Measurements from ENCODE around the gene ERC2.

Gene ERC2

DNA sequence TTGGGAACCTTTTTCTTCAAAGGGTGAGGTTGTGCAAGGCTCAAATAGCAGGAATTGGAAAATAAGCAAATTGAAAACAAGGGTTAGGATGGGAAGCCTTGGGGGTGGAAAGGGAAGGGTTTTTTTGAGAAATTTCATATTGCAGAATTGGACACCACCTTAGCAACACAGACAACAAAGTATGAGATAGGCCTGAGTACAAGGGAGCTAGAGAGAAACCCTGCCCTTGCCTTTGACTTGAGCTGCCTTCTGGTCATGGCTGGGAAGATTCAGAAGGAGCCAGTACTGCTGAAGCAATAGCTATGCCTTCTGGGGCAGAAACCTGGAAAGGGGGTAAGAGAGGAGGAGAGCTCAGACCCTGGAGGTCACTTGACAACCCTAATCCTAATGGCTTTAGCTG lies 445.6 kb downstream of the ERC2 start:
- ChIA-PET POLR2A (no interaction called here), CTCF (no interaction called here)
- Histone ChIP-seq H3K27ac (ENCODE audit: extremely low read depth, low read depth, low read length) (no peak overlapping the region), H3K36me3 (ENCODE audit: control insufficient read depth in 2 of 2, insufficient read depth in 1 of 2, low read length in 2 of 2) (no peaks in the 10 kb centered on the region), H3K4me3 (ENCODE audit: low read depth, low read length) (no peak overlapping the region), H3K4me1 (ENCODE audit: control insufficient read depth, insufficient read depth, low read length) (no peaks in the 10 kb centered on the region), H3K9me3 (ENCODE audit: control insufficient read depth, insufficient read depth, low read depth, low read length) (no peaks in the 10 kb centered on the region)
- no peak for TF ChIP-seq ZNF677 (tag by site-specific recombination; IDR thresholded peaks at IDR 0.05)
- TF ChIP-seq ZNF768 (tag by site-specific recombination; IDR thresholded peaks at IDR 0.05) = no peak
- no peak for TF ChIP-seq FEZF1 (tag by site-specific recombination; IDR thresholded peaks at IDR 0.05)
- no peak for TF ChIP-seq ZNF10 (tag by site-specific recombination; IDR thresholded peaks at IDR 0.05)
- TF ChIP-seq GLI2 (tag by site-specific recombination; IDR thresholded peaks at IDR 0.05; ENCODE audit: borderline replicate concordance, low read depth) = no peak
- TF ChIP-seq, protein P1, sequence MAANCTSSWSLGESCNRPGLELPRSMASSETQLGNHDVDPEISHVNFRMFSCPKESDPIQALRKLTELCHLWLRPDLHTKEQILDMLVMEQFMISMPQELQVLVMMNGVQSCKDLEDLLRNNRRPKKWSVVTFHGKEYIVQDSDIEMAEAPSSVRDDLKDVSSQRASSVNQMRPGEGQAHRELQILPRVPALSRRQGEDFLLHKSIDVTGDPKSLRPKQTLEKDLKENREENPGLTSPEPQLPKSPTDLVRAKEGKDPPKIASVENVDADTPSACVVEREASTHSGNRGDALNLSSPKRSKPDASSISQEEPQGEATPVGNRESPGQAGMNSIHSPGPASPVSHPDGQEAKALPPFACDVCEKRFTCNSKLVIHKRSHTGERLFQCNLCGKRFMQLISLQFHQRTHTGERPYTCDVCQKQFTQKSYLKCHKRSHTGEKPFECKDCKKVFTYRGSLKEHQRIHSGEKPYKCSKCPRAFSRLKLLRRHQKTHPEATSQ (tag by site-specific recombination; IDR thresholded peaks at IDR 0.05) = no peak
- TF ChIP-seq SP2 (tag by site-specific recombination; IDR thresholded peaks at IDR 0.05) = no peak
- TF ChIP-seq ZNF341 (tag by site-specific recombination; IDR thresholded peaks at IDR 0.05; ENCODE audit: low read depth) = no peak
- no peak for TF ChIP-seq OSR2 (tag by site-specific recombination; IDR thresholded peaks at IDR 0.05)
- TF ChIP-seq, protein P2, sequence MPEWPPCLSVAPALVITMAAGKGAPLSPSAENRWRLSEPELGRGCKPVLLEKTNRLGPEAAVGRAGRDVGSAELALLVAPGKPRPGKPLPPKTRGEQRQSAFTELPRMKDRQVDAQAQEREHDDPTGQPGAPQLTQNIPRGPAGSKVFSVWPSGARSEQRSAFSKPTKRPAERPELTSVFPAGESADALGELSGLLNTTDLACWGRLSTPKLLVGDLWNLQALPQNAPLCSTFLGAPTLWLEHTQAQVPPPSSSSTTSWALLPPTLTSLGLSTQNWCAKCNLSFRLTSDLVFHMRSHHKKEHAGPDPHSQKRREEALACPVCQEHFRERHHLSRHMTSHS (tag by site-specific recombination; IDR thresholded peaks at IDR 0.05) = no peak
- TF ChIP-seq MZF1 (tag by site-specific recombination; IDR thresholded peaks at IDR 0.05; ENCODE audit: borderline replicate concordance) = no peak
- no peak for TF ChIP-seq ZNF274 (IDR thresholded peaks at IDR 0.05; ENCODE audit: low read length)
- no peak for TF ChIP-seq ZNF274 (tag by site-specific recombination; IDR thresholded peaks at IDR 0.05; ENCODE audit: borderline replicate concordance)
- no peak for TF ChIP-seq TCF7L2 (IDR thresholded peaks at IDR 0.05; ENCODE audit: borderline replicate concordance, low read depth, low read length)

DNA sequence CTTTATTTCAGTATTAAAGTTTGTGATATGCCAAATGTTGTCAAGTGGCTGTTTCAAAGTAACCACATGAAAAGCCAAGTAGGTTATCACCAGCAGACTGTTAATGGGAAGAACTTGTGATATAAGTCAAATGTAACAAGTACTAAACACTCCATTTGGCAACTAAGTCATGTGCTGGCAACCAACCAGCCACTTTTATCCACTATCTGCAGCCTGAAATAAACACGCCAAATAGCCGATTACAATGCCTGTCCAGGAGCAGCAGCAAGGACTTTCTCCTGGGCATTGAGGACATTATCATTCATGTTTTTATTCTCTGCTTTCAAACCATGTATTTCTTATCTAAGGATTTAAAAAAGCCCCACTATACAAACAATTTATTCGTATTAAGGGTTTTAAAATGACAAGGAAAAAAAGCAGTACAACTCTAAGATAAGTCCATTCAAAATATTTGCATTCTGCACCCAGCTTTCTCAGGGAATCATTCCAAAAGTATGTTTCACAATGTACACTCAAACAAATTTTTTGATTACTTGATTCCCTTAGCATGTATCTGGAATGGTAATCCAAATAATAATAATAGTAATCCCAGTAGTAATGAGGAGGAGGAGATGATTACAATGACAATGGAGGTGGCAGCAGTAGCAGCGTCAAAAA lies 448.6 kb downstream of the ERC2 start:
- Histone ChIP-seq H3K4me3 (ENCODE audit: low read depth, low read length) (no peak overlapping the region), H3K36me3 (ENCODE audit: control insufficient read depth in 2 of 2, insufficient read depth in 1 of 2, low read length in 2 of 2) (no peaks in the 10 kb centered on the region), H3K27ac (ENCODE audit: extremely low read depth, low read depth, low read length) (no peak overlapping the region), H3K4me1 (ENCODE audit: control insufficient read depth, insufficient read depth, low read length) (no peaks in the 10 kb centered on the region), H3K9me3 (ENCODE audit: control insufficient read depth, insufficient read depth, low read depth, low read length) (no peaks in the 10 kb centered on the region)
- TF ChIP-seq RBAK (tag by site-specific recombination; IDR thresholded peaks at IDR 0.05) = no peak
- no peak for TF ChIP-seq ZNF571 (tag by site-specific recombination; IDR thresholded peaks at IDR 0.05)
- TF ChIP-seq, protein P3, sequence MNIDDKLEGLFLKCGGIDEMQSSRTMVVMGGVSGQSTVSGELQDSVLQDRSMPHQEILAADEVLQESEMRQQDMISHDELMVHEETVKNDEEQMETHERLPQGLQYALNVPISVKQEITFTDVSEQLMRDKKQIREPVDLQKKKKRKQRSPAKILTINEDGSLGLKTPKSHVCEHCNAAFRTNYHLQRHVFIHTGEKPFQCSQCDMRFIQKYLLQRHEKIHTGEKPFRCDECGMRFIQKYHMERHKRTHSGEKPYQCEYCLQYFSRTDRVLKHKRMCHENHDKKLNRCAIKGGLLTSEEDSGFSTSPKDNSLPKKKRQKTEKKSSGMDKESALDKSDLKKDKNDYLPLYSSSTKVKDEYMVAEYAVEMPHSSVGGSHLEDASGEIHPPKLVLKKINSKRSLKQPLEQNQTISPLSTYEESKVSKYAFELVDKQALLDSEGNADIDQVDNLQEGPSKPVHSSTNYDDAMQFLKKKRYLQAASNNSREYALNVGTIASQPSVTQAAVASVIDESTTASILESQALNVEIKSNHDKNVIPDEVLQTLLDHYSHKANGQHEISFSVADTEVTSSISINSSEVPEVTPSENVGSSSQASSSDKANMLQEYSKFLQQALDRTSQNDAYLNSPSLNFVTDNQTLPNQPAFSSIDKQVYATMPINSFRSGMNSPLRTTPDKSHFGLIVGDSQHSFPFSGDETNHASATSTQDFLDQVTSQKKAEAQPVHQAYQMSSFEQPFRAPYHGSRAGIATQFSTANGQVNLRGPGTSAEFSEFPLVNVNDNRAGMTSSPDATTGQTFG (tag by site-specific recombination; IDR thresholded peaks at IDR 0.05; ENCODE audit: borderline replicate concordance) = no peak
- no peak for TF ChIP-seq ZNF391 (tag by site-specific recombination; IDR thresholded peaks at IDR 0.05; ENCODE audit: borderline replicate concordance, low read depth)
- TF ChIP-seq ZNF548 (tag by site-specific recombination; IDR thresholded peaks at IDR 0.05) = no peak
- no peak for TF ChIP-seq ZNF214 (tag by site-specific recombination; IDR thresholded peaks at IDR 0.05; ENCODE audit: borderline replicate concordance)
- TF ChIP-seq ZNF701 (tag by site-specific recombination; IDR thresholded peaks at IDR 0.05) = no peak
- no peak for TF ChIP-seq YY2 (tag by site-specific recombination; IDR thresholded peaks at IDR 0.05)
- TF ChIP-seq, protein P4, sequence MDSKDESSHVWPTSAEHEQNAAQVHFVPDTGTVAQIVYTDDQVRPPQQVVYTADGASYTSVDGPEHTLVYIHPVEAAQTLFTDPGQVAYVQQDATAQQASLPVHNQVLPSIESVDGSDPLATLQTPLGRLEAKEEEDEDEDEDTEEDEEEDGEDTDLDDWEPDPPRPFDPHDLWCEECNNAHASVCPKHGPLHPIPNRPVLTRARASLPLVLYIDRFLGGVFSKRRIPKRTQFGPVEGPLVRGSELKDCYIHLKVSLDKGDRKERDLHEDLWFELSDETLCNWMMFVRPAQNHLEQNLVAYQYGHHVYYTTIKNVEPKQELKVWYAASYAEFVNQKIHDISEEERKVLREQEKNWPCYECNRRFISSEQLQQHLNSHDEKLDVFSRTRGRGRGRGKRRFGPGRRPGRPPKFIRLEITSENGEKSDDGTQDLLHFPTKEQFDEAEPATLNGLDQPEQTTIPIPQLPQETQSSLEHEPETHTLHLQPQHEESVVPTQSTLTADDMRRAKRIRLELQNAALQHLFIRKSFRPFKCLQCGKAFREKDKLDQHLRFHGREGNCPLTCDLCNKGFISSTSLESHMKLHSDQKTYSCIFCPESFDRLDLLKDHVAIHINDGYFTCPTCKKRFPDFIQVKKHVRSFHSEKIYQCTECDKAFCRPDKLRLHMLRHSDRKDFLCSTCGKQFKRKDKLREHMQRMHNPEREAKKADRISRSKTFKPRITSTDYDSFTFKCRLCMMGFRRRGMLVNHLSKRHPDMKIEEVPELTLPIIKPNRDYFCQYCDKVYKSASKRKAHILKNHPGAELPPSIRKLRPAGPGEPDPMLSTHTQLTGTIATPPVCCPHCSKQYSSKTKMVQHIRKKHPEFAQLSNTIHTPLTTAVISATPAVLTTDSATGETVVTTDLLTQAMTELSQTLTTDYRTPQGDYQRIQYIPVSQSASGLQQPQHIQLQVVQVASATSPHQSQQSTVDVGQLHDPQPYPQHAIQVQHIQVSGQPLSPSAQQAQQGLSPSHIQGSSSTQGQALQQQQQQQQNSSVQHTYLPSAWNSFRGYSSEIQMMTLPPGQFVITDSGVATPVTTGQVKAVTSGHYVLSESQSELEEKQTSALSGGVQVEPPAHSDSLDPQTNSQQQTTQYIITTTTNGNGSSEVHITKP (tag by site-specific recombination; IDR thresholded peaks at IDR 0.05) = no peak
- ChIA-PET CTCF (no interaction called here), POLR2A (no interaction called here)

Measured in HEK293 (cell line).